Right renal pelvis (tissue), 4 donors: ENCODE measurements around the gene FAAP20. TPM values are rescaled to one million over a fixed set of nuclear protein-coding genes. Genes with fewer than 3 reads are reported as not detected.
A peak's percentile ranks its signal among the peaks of the same experiment; 100 is the strongest.

Experiments used
- DNase-seq, 4 donors: peaks; one replicate each; pipeline ENCODE4 v3.0.0-alpha.2; 2013; ENCODE audit warnings: low read depth in 4 of 4, low spot score in 3 of 4, missing footprints in 1 of 4
- polyA plus RNA-seq, 4 donors: library from polyadenylated mRNA; unstranded; fragments of 120-200 nt; gene quantifications; one replicate each; pipeline ENCODE4 v1.2.1, GENCODE V29; 2013; ENCODE audit not compliant: insufficient read length in 4 of 4

FAAP20 gene
- polyA plus RNA-seq, 4 donors, result 31.9 to 68.8 (median 36.5) TPM

- no peak for DNase-seq
These were observed 14.0 kb downstream of the FAAP20 start for GRCh38 chr1:2180297-2181245.

GRCh38 chr1:2179283-2180013, 15.1 kb downstream of the FAAP20 start:
- DNase-seq, result no peak

GRCh38 chr1:2178875-2179274, 15.7 kb downstream of the FAAP20 start:
- no peak for DNase-seq

- DNase-seq, result no peak
These were observed 16.5 kb downstream of the FAAP20 start for GRCh38 chr1:2177946-2178538.

- DNase-seq, result no peak
These were observed 17.0 kb downstream of the FAAP20 start for GRCh38 chr1:2177541-2177940.

GRCh38 chr1:2176615-2177014, 18.0 kb downstream of the FAAP20 start:
- DNase-seq, result no peak

GRCh38 chr1:2175681-2176454, 18.7 kb downstream of the FAAP20 start:
- no peak for DNase-seq

GRCh38 chr1:2175055-2175414, 19.5 kb downstream of the FAAP20 start:
- DNase-seq, result no peak

- peak in 2 of 4 donors; percentile 50 to 59 for DNase-seq
These were observed 20.1 kb downstream of the FAAP20 start for GRCh38 chr1:2174348-2175054.

- DNase-seq, result no peak
These were observed 20.8 kb downstream of the FAAP20 start for GRCh38 chr1:2173546-2174347.

- DNase-seq, result no peak
These were observed 21.9 kb downstream of the FAAP20 start for GRCh38 chr1:2172551-2173146.

GRCh38 chr1:2172012-2172411, 22.6 kb downstream of the FAAP20 start:
- no peak for DNase-seq

GRCh38 chr1:2170211-2170610, 24.4 kb downstream of the FAAP20 start:
- DNase-seq, result no peak

- DNase-seq, result no peak
These were observed 25.3 kb downstream of the FAAP20 start for GRCh38 chr1:2169200-2169836.

- DNase-seq, result no peak
These were observed 26.0 kb downstream of the FAAP20 start for GRCh38 chr1:2168535-2168934.

GRCh38 chr1:2168090-2168489, 26.5 kb downstream of the FAAP20 start:
- DNase-seq, result no peak

- no peak for DNase-seq
These were observed 27.9 kb downstream of the FAAP20 start for GRCh38 chr1:2166695-2167094.

- no peak for DNase-seq
These were observed 28.3 kb downstream of the FAAP20 start for GRCh38 chr1:2166254-2166653.
